GM10847 (cell line): ENCODE measurements around the gene CPSF7.

ENCODE experiments used
- POLR2A ChIP-seq: IDR thresholded peaks from 2 replicates; pipeline ENCODE4 v1.6.1; 2011; ENCODE audit not compliant: insufficient read length; ENCODE audit errors: extremely low read depth

Gene CPSF7

DNA sequence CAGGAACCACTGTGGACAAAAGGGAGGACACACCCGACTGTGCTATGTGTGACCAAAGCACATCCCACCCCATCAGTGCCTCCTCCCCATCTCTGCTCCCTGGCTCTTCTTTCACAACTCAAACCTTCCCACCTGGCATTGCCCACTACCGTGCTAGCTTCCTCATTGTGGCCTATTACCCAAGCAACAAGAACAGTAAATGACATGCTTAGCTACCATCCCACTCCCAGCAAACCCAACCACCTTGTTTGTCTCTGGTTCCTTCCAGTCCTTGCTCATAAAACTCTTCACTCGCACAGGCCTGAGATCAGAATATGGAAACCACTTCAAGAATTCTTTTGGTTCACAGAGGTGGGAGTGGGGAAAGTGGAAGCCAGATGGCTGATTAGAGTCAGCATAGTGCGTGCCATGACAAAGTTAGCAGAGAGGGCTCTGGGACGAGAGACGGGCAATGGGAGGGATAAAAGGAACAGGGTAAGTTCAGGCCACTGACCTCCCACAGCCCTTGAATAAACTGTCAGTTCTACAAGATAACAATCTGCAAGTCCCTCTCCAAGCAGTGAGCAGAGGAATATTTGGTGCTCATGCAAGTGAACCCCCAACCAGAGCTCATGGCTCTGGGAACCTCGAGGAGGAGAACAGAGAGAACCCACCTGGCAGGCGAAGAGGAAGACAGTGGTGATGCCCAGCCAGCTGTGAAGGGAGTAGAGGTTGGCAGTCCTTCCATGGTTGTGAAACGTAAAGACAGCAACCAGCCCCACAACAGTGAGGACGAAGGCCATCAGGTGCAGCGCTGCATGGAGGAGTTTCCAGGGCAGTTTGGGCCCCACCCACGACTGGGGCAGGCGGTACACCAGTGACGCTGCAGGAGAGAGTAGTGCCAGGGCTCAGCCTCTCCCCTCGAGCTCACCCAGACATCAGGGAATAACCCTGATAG is 76.4 kb downstream of the CPSF7 start:
- TF ChIP-seq POLR2A: no peak
